GM19463 (cell line): Measurements from ENCODE around the gene HEXIM2.

Source experiments
- ATAC-seq: cut with Tn5 transposase; IDR thresholded peaks from one replicate; pipeline ENCODE4 v1.9.1; 2021; ENCODE audit warnings: mild to moderate bottlenecking, moderate library complexity; ENCODE audit not compliant: unreplicated experiment

HEXIM2 gene

GRCh38 chr17:45143767-45144198 is 17.9 kb upstream of the HEXIM2 start:
- ATAC-seq, result no peak

DNA sequence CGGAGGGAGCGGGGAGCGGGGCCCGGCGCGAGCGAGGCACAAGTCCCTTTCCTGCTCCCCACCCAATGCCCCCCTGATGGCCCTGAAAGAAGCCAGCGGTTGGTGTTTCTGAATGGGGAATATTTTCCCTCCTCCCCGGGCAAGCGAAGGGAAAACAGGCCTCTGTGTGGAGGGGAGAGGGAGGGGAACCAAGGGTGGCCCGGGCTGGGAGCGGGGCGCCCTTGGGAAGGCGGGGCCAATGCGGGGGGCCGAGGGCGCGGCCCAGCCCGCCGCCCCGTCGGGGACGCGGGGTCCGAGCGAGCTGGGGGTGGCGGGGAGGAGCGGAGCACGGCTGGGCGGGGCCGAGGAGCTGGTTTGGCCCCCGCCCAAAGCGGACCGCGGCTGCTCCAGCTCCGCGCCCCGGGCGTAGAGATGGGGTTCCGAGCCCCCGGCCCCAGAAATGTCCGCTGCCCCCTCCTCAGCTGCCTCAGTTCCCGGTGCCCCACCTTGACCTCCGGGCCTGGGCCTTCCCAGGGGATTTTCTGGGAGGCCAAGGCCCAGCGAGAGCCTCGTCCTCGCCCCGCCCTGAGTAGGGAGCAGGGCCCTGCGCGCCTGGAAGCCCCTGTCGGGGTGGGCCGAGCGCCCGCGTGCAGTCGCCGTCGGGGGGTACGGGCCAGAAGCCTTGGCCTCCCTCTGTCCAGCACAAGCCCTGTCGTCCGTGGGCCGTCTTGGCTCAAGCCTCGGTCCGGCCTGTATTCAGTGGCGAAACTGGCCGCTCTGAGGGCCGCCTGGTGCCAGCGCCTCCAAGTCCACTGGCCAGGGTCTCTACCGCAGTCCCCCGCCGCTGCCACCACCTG is 17.3 kb upstream of the HEXIM2 start:
- no peak for ATAC-seq

DNA sequence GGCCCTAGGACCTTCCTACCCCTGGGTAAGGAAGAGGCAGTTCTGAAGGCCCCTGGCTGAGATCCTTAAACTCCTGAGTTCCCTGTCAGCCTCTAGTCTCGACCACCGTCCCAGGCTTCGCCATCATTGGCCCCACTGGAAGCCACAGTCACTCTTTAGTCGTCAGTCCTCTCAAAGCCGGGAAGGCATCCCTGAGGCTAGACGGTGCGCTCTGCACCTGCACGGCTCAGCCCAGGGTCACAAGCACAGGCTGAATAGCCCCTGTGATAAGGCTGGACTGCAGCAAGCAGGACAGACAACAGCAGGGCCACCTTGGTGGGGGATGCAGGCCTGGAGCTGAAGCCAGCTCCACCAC is 16.7 kb upstream of the HEXIM2 start:
- ATAC-seq, result no peak

DNA sequence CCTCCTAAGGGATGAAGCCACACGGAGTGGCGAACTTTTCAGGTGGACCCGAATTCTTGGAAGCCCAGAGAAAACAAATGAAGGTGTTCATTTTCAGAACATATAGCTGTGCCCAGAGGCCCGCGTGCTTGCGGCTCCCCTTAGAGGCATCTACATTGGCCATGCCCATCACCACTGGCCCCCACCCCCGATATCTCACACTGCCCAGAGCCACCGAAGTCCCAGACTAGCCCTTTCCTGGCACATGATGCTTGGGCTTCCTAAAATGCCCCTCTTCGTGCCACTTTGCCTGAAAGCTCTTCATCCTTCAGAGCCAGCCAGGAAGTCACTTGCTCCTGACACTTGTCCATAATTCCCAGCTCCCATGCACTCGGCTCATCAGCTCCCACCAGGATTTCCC is 15.5 kb upstream of the HEXIM2 start:
- no peak for ATAC-seq

DNA sequence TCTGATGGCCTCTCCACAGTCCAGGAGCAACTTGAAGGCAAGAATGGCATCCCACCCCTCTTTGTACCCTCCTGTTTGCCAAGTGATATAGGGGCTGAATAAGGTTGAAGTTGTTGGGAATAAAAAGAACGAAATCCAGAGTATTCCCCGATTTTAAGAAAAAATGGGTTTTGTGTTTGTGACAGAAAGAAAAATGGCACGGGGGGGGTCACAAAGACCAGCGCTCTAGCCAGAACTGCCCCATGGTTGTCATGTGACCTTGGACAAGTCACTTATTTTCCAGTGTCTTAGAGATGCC is 15.1 kb upstream of the HEXIM2 start:
- ATAC-seq, result no peak

- no peak for ATAC-seq
Measured at GRCh38 chr17:45146890-45147580, 14.6 kb upstream of the HEXIM2 start.

DNA sequence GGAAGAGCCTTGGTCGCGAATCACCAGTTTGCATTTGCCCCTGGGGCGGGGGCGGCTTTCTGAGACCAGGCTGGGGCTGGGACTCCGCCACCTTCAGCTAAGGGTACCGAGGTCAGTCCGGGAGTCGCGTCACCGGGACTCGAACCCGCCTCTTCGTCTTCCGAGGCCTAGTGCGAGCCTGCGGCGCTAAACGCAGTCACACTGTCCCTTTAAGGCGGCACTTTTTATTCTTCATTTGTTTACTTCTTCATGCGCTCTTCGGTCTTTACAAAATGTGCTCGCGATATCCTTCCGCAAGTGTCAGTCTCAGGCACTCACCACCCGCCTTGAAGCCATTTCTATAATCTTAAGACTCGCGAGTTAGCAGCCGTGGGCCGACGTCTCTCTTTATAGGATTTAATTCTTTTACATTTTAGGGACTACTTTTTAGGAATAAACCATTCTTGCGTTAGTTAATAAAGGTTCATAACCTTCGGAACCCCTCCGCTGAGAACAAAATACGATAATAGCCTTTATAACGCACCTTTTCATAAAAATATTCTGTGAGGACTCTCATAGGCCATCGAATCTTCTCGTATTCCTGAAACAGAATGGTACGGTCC is 14.0 kb upstream of the HEXIM2 start:
- no peak for ATAC-seq

GRCh38 chr17:45148183-45149036 is 13.3 kb upstream of the HEXIM2 start, which contains the start of gene HEXIM1:
Gene HEXIM1 (plus strand): TSS chr17:45148475. CDS start chr17:45149191, 716 bp downstream.
- peak; percentile 73 for ATAC-seq

- no peak for ATAC-seq
Measured at GRCh38 chr17:45149037-45149668, 12.5 kb upstream of the HEXIM2 start.

DNA sequence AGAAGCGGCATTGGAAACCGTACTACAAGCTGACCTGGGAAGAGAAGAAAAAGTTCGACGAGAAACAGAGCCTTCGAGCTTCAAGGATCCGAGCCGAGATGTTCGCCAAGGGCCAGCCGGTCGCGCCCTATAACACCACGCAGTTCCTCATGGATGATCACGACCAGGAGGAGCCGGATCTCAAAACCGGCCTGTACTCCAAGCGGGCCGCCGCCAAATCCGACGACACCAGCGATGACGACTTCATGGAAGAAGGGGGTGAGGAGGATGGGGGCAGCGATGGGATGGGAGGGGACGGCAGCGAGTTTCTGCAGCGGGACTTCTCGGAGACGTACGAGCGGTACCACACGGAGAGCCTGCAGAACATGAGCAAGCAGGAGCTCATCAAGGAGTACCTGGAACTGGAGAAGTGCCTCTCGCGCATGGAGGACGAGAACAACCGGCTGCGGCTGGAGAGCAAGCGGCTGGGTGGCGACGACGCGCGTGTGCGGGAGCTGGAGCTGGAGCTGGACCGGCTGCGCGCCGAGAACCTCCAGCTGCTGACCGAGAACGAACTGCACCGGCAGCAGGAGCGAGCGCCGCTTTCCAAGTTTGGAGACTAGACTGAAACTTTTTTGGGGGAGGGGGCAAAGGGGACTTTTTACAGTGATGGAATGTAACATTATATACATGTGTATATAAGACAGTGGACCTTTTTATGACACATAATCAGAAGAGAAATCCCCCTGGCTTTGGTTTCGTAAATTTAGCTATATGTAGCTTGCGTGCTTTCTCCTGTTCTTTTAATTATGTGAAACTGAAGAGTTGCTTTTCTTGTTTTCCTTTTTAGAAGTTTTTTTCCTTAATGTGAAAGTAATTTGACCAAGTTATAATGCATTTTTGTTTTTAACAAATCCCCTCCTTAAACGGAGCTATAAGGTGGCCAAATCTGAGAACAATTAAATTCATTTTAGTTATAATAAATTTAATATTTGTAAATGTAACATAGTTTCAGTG is 11.7 kb upstream of the HEXIM2 start:
- ATAC-seq, result no peak

DNA sequence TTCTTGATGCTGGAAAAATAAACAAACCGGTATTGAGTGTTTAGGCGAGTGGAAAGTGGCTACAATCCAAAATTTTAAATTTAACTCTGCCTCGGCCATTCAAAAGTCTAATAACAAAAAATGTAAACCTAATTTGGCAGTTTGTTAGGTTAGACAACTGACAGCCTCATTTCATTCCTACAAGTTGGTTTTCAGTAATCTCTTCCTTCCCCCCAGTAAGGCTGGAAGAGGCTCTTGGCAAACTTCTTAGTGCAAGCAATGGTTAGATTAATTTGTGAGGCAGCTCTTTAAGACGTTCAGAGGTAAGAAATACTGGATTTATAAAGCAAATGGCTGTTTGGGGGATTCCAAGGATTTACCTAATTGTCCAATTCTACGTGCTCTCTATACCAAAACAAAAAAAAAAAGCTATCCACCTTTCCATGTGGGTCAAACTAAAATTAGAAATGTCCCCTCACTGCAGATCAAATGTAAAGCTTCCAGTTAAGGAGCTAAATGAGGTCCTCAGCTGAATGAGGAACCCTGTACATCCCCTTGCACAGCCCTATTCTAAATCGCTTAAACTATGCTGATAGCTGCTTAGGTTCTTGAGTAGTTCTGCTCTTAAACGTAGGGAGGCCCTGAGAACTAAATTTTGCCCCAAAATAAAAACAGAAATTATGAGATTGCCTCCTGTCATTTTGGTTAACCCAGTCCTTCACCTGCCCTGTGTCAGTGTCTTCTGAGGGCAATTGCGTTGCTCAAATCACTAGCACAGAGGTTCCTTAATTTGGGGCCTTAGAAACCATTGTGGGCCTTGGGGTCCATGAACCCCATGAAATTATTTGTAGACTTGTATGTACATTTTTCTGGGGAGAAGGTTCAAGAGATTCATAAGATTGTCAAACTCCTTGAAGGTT is 10.5 kb upstream of the HEXIM2 start:
- ATAC-seq, result no peak

GRCh38 chr17:45155029-45155428 is 6.6 kb upstream of the HEXIM2 start:
- no peak for ATAC-seq

GRCh38 chr17:45155483-45155882 is 6.2 kb upstream of the HEXIM2 start:
- ATAC-seq, result no peak

GRCh38 chr17:45156242-45156641 is 5.4 kb upstream of the HEXIM2 start:
- no peak for ATAC-seq

- peak; percentile 3 for ATAC-seq
Measured at GRCh38 chr17:45160447-45161287, 1.0 kb upstream of the HEXIM2 start.

- no peak for ATAC-seq
Measured at GRCh38 chr17:45162025-45162687, 481 bp downstream of the HEXIM2 start.

DNA sequence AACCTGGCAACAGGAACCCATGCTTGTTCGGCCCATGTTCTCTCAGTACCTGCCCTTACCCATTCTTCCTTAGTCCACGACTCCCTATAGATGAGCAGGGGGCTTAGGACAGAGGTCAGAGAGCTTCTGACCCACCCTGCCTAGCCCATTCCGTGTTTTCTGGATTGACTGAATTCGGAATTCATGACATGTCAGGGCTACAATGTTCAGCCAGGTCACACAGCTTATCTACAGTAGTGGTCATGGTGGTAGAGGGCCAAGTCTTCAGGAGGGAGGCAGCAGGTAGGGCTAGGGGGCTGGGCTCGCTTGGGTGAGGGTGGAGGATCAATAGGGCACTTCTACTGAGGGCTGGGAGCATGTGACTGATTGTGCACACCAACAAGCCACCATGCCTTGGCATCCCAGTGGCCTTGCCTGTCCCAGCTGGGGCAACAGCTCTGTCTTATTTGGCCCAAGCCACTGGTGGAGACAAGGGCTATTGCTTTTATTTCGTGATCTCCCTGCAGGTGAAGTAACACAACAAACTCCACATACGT is 3.1 kb downstream of the HEXIM2 start:
- no peak for ATAC-seq
